GM10266 (cell line): ENCODE data around the gene NEMP2.

Source experiments
- DNase-seq: peaks from one replicate; pipeline ENCODE4 v3.0.0; 2012; ENCODE audit errors: extremely low spot score
- CTCF ChIP-seq: IDR thresholded peaks from 2 replicates; pipeline ENCODE4 v1.5.1; 2012; ENCODE audit warnings: mild to moderate bottlenecking, low read depth; ENCODE audit not compliant: control insufficient read depth, insufficient read depth; ENCODE audit errors: missing control alignments

The NEMP2 gene

GRCh38 chr2:190534310-190535120, at the start of gene NEMP2:
Gene NEMP2, minus strand, starts transcription at chr2:190534722. Its CDS starts 67 bp downstream, at chr2:190534655.
- no peak for TF ChIP-seq CTCF
- DNase-seq, result peak; percentile 88

- DNase-seq, result peak; percentile 34
- TF ChIP-seq CTCF, result no peak
Measured at GRCh38 chr2:190583507-190584337, 49.2 kb upstream of the NEMP2 start.

- DNase-seq, result peak; percentile 17
- no peak for TF ChIP-seq CTCF
Measured at GRCh38 chr2:190582736-190583506, 48.4 kb upstream of the NEMP2 start.

- TF ChIP-seq CTCF, result no peak
Measured at GRCh38 chr2:190582019-190582418, 47.5 kb upstream of the NEMP2 start.

GRCh38 chr2:190579915-190580846, 45.7 kb upstream of the NEMP2 start:
- no peak for DNase-seq
- TF ChIP-seq CTCF, result no peak

More at GRCh38 chr2:190582019-190582418, 47.5 kb upstream of the NEMP2 start:
- DNase-seq, result no peak

- no peak for DNase-seq
- TF ChIP-seq CTCF, result no peak
Measured at GRCh38 chr2:190579058-190579410, 44.5 kb upstream of the NEMP2 start.
